Neural cell (in vitro differentiated cells): Measurements from ENCODE around the gene GTPBP6.

Experiments
- CTCF ChIP-seq: fragments of 450-650 bp; IDR thresholded peaks from 2 replicates; pipeline ENCODE4 v1.5.1; 2014; ENCODE audit warnings: antibody characterized with exemption, mild to moderate bottlenecking, moderate library complexity; ENCODE audit not compliant: poor library complexity, severe bottlenecking
- EP300 ChIP-seq: fragments of 450-650 bp; conservative IDR thresholded peaks from 2 replicates; pipeline ENCODE4 v1.6.1; 2014; ENCODE audit warnings: antibody characterized with exemption, mild to moderate bottlenecking, moderate library complexity; ENCODE audit not compliant: poor library complexity, severe bottlenecking
- EZH2 ChIP-seq: fragments of 200-600, 300-800 bp; shearing (Covaris generic), sonication (generic); IDR thresholded peaks from 2 replicates; pipeline ENCODE4 v1.6.1; 2014; ENCODE audit warnings: antibody characterized with exemption, low read length, borderline replicate concordance, mild to moderate bottlenecking; ENCODE audit not compliant: insufficient read depth, poor library complexity, severe bottlenecking
- TAF1 ChIP-seq: IDR thresholded peaks from 2 replicates; pipeline ENCODE4 v1.6.1; 2012; ENCODE audit warnings: low read depth

- TF ChIP-seq CTCF (no peak), EZH2 (no peak), TAF1 (no peak), EP300 (no peak)
Measured at GRCh38 chrX:267771-268261, 50.8 kb downstream of the GTPBP6 start.
